HEK293T (cell line): ENCODE measurements around the gene FRYL.

ENCODE experiments used
- ARNT ChIP-seq: fragments of 450-650 bp; IDR thresholded peaks from 2 replicates; pipeline ENCODE4 v1.6.1; 2017; ENCODE audit warnings: mild to moderate bottlenecking
- ELF4 ChIP-seq: fragments of 450-650 bp; IDR thresholded peaks from 2 replicates; pipeline ENCODE4 v1.6.1; 2017; ENCODE audit warnings: antibody characterized with exemption
- FOXA1 ChIP-seq: fragments of 450-650 bp; IDR thresholded peaks from 2 replicates; pipeline ENCODE4 v1.6.1; 2016; ENCODE audit warnings: mild to moderate bottlenecking
- FOXM1 ChIP-seq: fragments of 450-650 bp; IDR thresholded peaks from 2 replicates; pipeline ENCODE4 v1.6.1; 2017; ENCODE audit warnings: mild to moderate bottlenecking, borderline replicate concordance
- SP1 ChIP-seq: fragments of 450-650 bp; IDR thresholded peaks from 2 replicates; pipeline ENCODE4 v1.6.1; 2017
- TARDBP ChIP-seq: fragments of 450-650 bp; IDR thresholded peaks from 2 replicates; pipeline ENCODE4 v1.6.1; 2016
- ZNF384 ChIP-seq: fragments of 450-650 bp; IDR thresholded peaks from 2 replicates; pipeline ENCODE4 v1.6.1; 2016

GRCh38 chr4:48578132-48578968 is 201.7 kb downstream of the FRYL start:
- TF ChIP-seq FOXA1 (no peak), TARDBP (no peak), ELF4 (no peak), ZNF384 (no peak), SP1 (no peak), FOXM1 (no peak), ARNT (no peak)
